Liver (tissue), 9 donors: Measurements from ENCODE around the gene KIF3B. TPM values are rescaled to one million over a fixed set of nuclear protein-coding genes. Genes with fewer than 3 reads are reported as not detected.
"Not testable (repeated sequence)": the region's sequence is repeated elsewhere in the genome, so short reads cannot be mapped to it uniquely, and the experiment has no call there.

Experiments used
- DNase-seq: peaks from one replicate; pipeline ENCODE4 v3.0.0-alpha.2; 2017; ENCODE audit warnings: low spot score
- H3K27ac ChIP-seq, 2 donors: one replicate each; pipeline ENCODE4 v1.7.0; 2013; ENCODE audit warnings: inconsistent platforms in 2 of 2, low read length in 2 of 2, control low read depth in 1 of 2, low read depth in 1 of 2, mild to moderate bottlenecking in 1 of 2
- H3K27me3 ChIP-seq, 4 donors: one replicate each; pipeline versions ENCODE4 v1.6.1 to v1.7.0; 2013; ENCODE audit warnings: low read length in 3 of 4, inconsistent platforms in 1 of 4, mild to moderate bottlenecking in 1 of 4, moderate library complexity in 1 of 4; ENCODE audit not compliant: control insufficient read depth in 4 of 4, insufficient read depth in 4 of 4
- H3K36me3 ChIP-seq, 4 donors: one replicate each; pipeline versions ENCODE4 v1.6.1 to v1.7.0; 2013; ENCODE audit warnings: low read length in 3 of 4, mild to moderate bottlenecking in 3 of 4, low read depth in 1 of 4, moderate library complexity in 1 of 4; ENCODE audit not compliant: control insufficient read depth in 4 of 4, insufficient read depth in 3 of 4
- H3K4me1 ChIP-seq, 4 donors: one replicate each; pipeline versions ENCODE4 v1.6.1 to v1.7.0; 2013; ENCODE audit warnings: low read length in 3 of 4, mild to moderate bottlenecking in 3 of 4, moderate library complexity in 1 of 4; ENCODE audit not compliant: control insufficient read depth in 4 of 4, insufficient read depth in 4 of 4
- H3K4me3 ChIP-seq, 3 donors: one replicate each; pipeline versions ENCODE4 v1.6.1 to v1.7.0; 2013; ENCODE audit warnings: low read length in 3 of 3, control low read depth in 1 of 3, low read depth in 1 of 3, mild to moderate bottlenecking in 1 of 3
- H3K9ac ChIP-seq, 2 donors: one replicate each; pipeline ENCODE4 v1.7.0; 2013; ENCODE audit warnings: low read length in 2 of 2, mild to moderate bottlenecking in 2 of 2, moderate library complexity in 2 of 2, control low read depth in 1 of 2, low read depth in 1 of 2
- H3K9me3 ChIP-seq, 4 donors: one replicate each; pipeline versions ENCODE4 v1.6.1 to v1.7.0; 2013; ENCODE audit warnings: low read length in 3 of 4; ENCODE audit not compliant: control insufficient read depth in 4 of 4
- ATF3 ChIP-seq: IDR thresholded peaks from 2 replicates; pipeline ENCODE4 v1.6.1; 2016; ENCODE audit warnings: antibody characterized with exemption
- CTCF ChIP-seq: fragments of 150-350 bp; IDR thresholded peaks from 2 replicates; pipeline ENCODE4 v1.5.1; 2017; ENCODE audit warnings: improper control_type of control experiment, low read depth, low read length; ENCODE audit not compliant: missing input control
- EGR1 ChIP-seq, 2 donors: IDR thresholded peaks; 2 replicates each; pipeline ENCODE4 v1.6.1; 2016 to 2018; ENCODE audit warnings: antibody characterized with exemption in 2 of 2, low read depth in 2 of 2
- FOXA1 ChIP-seq: IDR thresholded peaks from 2 replicates; pipeline ENCODE4 v1.6.1; 2016; ENCODE audit warnings: antibody characterized with exemption
- FOXA2 ChIP-seq: IDR thresholded peaks from 2 replicates; pipeline ENCODE4 v1.6.1; 2016; ENCODE audit warnings: antibody characterized with exemption
- GABPA ChIP-seq, 2 donors: IDR thresholded peaks in 1 of 2; conservative IDR thresholded peaks in 1 of 2; 2 replicates each; pipeline ENCODE4 v1.6.1; 2016; ENCODE audit warnings: antibody characterized with exemption in 2 of 2, mild to moderate bottlenecking in 1 of 2, moderate library complexity in 1 of 2
- HNF4A ChIP-seq, 2 donors: conservative IDR thresholded peaks; 2 replicates each; pipeline ENCODE4 v1.6.1; 2016; ENCODE audit warnings: antibody characterized with exemption in 2 of 2, mild to moderate bottlenecking in 2 of 2
- HNF4G ChIP-seq: IDR thresholded peaks from 2 replicates; pipeline ENCODE4 v1.6.1; 2016; ENCODE audit warnings: antibody characterized with exemption
- JUND ChIP-seq, 2 donors: IDR thresholded peaks; 2 replicates each; pipeline ENCODE4 v1.6.1; 2016; ENCODE audit warnings: antibody characterized with exemption in 2 of 2
- MAX ChIP-seq: IDR thresholded peaks from 2 replicates; pipeline ENCODE4 v1.6.1; 2016; ENCODE audit warnings: antibody characterized with exemption
- NR2F2 ChIP-seq: IDR thresholded peaks from 2 replicates; pipeline ENCODE4 v1.6.1; 2016; ENCODE audit warnings: antibody characterized with exemption
- RAD21 ChIP-seq, 2 donors: IDR thresholded peaks; 2 replicates each; pipeline ENCODE4 v1.6.1; 2016; ENCODE audit warnings: antibody characterized with exemption in 2 of 2, mild to moderate bottlenecking in 2 of 2
- REST ChIP-seq: IDR thresholded peaks from 2 replicates; pipeline ENCODE4 v1.6.1; 2016; ENCODE audit warnings: antibody characterized with exemption, mild to moderate bottlenecking
- RXRA ChIP-seq, 2 donors: IDR thresholded peaks; 2 replicates each; pipeline ENCODE4 v1.6.1; 2017 to 2018; ENCODE audit warnings: antibody characterized with exemption in 2 of 2, mild to moderate bottlenecking in 1 of 2
- SP1 ChIP-seq: IDR thresholded peaks from 2 replicates; pipeline ENCODE4 v1.6.1; 2018; ENCODE audit warnings: antibody characterized with exemption, mild to moderate bottlenecking
- TAF1 ChIP-seq: conservative IDR thresholded peaks from 2 replicates; pipeline ENCODE4 v1.6.1; 2016; ENCODE audit warnings: antibody characterized with exemption, mild to moderate bottlenecking
- YY1 ChIP-seq: IDR thresholded peaks from 2 replicates; pipeline ENCODE4 v1.6.1; 2016; ENCODE audit warnings: antibody characterized with exemption, mild to moderate bottlenecking
- WGBS: extraction: QIAGEN DNeasy Blood & Tissue Kit; methylation state at CpG from one replicate; pipeline ENCODE4 v1.1.7; 2013; 5-methylcytosine and 5-hydroxymethylcytosine counted together
- polyA plus RNA-seq, 2 donors: library from polyadenylated mRNA; stranded (reverse) in 1 of 2; unstranded in 1 of 2; fragments of 200-250 nt in 1 of 2; fragments of >200 nt in 1 of 2; fragmentation: Nextera tagmentation in 1 of 2; extraction: Ambion mirVana in 1 of 2; gene quantifications; one replicate each; pipeline versions ENCODE4 v1.2.1 to v1.2.3, GENCODE V29; 2013 to 2015
- total RNA-seq, 2 donors: library from RNA; depleted of rRNA; stranded (reverse); fragments of >200 nt; gene quantifications; one replicate each; pipeline ENCODE4 v1.2.3, GENCODE V29; 2014
- donor health status: healthy.
- donor health status: healthy.
- donor health status: healthy.
- donor health status: healthy.
- donor health status: healthy.

KIF3B gene
- total and polyA plus RNA-seq, 4 donors: 8.3 to 24.2 (median 12.9) TPM

DNA sequence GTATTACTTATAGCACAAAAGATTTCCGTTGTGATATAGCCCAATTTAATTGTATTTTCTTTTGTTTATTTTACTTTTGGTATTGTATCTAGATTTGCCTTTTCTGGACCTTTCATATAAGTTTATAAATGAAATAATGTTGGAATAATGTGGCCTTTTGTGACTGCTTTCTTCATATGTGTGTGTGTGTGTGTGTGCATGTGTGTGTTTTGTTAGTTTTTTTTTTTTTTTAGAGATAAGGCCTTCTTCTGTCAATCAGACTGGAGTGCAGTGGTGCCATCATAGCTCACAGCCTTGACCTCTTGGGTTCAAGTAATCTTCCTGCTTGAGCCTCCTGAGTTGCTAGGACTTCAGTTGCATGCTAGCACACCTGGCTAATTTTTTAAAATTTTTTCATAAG lies 42.9 kb downstream of the KIF3B start:
- no peak for TF ChIP-seq HNF4G
- no peak for TF ChIP-seq YY1
- TF ChIP-seq FOXA2: no peak
- no peak for TF ChIP-seq MAX
- no peak for TF ChIP-seq EGR1 (IDR thresholded peaks at IDR 0.05; ENCODE audit: low read depth in 2 of 2)
- no peak for TF ChIP-seq JUND (IDR thresholded peaks at IDR 0.05)
- TF ChIP-seq RXRA (IDR thresholded peaks at IDR 0.05): no peak
- TF ChIP-seq NR2F2: no peak
- no peak for TF ChIP-seq ATF3
- TF ChIP-seq FOXA1: no peak
- no peak for TF ChIP-seq REST
- TF ChIP-seq RAD21 (IDR thresholded peaks at IDR 0.05): no peak
- TF ChIP-seq GABPA (IDR thresholded peaks at IDR 0.05 in 1 of 2, conservative IDR thresholded peaks at IDR 0.05 in 1 of 2): no peak
- no peak for TF ChIP-seq HNF4A (conservative IDR thresholded peaks at IDR 0.05)
- TF ChIP-seq TAF1: no peak
- TF ChIP-seq CTCF: no peak
- no peak for TF ChIP-seq SP1
- Histone ChIP-seq H3K27me3 (no peaks in the 10 kb centered on the region), H3K9me3 (no peaks in the 10 kb centered on the region), H3K9ac (no peak overlapping the region), H3K27ac (no peak overlapping the region), H3K4me1 (peaks cover 0 to 3% (median 1%) of the 10 kb centered on the region in 4 donors), H3K36me3 (peaks cover 0 to 17% (median 7%) of the 10 kb centered on the region in 4 donors), H3K4me3 (no peak overlapping the region)
- no peak for DNase-seq
- 96% methylated on average over 1 of the region's 1 CpG for WGBS

DNA sequence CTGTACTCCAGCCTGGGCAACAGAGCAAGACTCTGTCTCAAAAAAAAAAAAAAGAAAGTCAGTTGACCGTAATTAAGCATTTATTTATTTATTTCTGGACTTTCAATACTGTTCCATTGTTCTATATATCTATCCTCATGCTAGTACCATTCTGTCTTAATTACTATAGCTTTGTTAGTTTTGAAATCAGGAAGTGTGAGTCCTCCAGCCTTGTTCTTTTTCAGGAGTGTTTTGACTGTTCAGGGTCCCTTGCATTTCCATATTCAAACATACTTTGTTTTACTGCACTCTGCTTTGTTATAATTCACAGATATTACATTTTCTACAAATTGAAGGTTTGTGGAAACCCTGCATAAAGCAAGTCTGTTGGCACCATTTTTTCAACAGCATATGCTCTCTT lies 43.9 kb downstream of the KIF3B start:
- no peak overlapping the region for H3K27ac ChIP-seq

GRCh38 chr20:32322260-32322659 lies 44.8 kb downstream of the KIF3B start:
- not testable (repeated sequence) for H3K4me3 ChIP-seq, H3K9me3 ChIP-seq, DNase-seq, H3K4me1 ChIP-seq, H3K27me3 ChIP-seq, H3K9ac ChIP-seq, H3K27ac ChIP-seq
- peaks cover 0 to 11% (median 3%) of the 10 kb centered on the region in 4 donors for H3K36me3 ChIP-seq
- WGBS: 98% methylated on average over 12 of the region's 12 CpGs

More for the DNA sequence above, 43.9 kb downstream of the KIF3B start:
- Histone ChIP-seq H3K9ac (no peak overlapping the region), H3K4me1 (peaks cover 0 to 3% (median 1%) of the 10 kb centered on the region in 4 donors), H3K36me3 (peaks cover 0 to 16% (median 6%) of the 10 kb centered on the region in 4 donors), H3K4me3 (no peak overlapping the region), H3K27me3 (no peaks in the 10 kb centered on the region), H3K9me3 (no peaks in the 10 kb centered on the region)
- WGBS: 88% methylated on average over 1 of the region's 1 CpG
- TF ChIP-seq RAD21 (IDR thresholded peaks at IDR 0.05): no peak
- DNase-seq: no peak

- H3K9me3 ChIP-seq, H3K4me1 ChIP-seq, H3K27me3 ChIP-seq, H3K36me3 ChIP-seq, DNase-seq, H3K4me3 ChIP-seq, H3K27ac ChIP-seq, H3K9ac ChIP-seq: not testable (repeated sequence)
- WGBS: 96% methylated on average over 5 of the region's 5 CpGs
Observed at GRCh38 chr20:32323761-32324160, 46.3 kb downstream of the KIF3B start.
